ENCODE data around the gene TMEM14C. TPM values are rescaled to one million over a fixed set of nuclear protein-coding genes. Genes with fewer than 3 reads are reported as not detected.

The TMEM14C gene
- total RNA-seq, 3 donors from 2014 or later: 124 to 159 (median 134) TPM

GRCh38 chr6:10721850-10722569 lies 860 bp upstream of the TMEM14C start:
- intact Hi-C loops (cut with DNase I; ENCODE audit: low total_unique reads): no loop called here
- Histone ChIP-seq H3K27me3 (no peaks in the 10 kb centered on the region), H3K4me1 (peaks cover 10 to 19% of the 10 kb centered on the region in 2 donors)

GRCh38 chr6:10722570-10722819 lies 375 bp upstream of the TMEM14C start:
- H3K36me3 ChIP-seq: no peaks in the 10 kb centered on the region
- TF ChIP-seq POLR2AphosphoS5 (IDR thresholded peaks at IDR 0.05): no peak
- no peak for TF ChIP-seq POLR2A (IDR thresholded peaks at IDR 0.05)
- no peak for TF ChIP-seq CTCF (IDR thresholded peaks at IDR 0.05)
- no peaks in the 10 kb centered on the region for H3K9me3 ChIP-seq
- DNase-seq (ENCODE audit: low spot score in 2 of 2): no peak
- peak overlapping the region; percentile 81 to 85 for H3K27ac ChIP-seq
- H3K27me3 ChIP-seq: no peaks in the 10 kb centered on the region
- peaks cover 10 to 19% of the 10 kb centered on the region in 2 donors for H3K4me1 ChIP-seq
- intact Hi-C loops (cut with DNase I; ENCODE audit: low total_unique reads): no loop called here
- H3K4me3 ChIP-seq: peak overlapping the region; percentile 62 to 68 (median 65)

More at GRCh38 chr6:10721850-10722569, 860 bp upstream of the TMEM14C start:
- Histone ChIP-seq H3K27ac (peak overlapping the region; percentile 81 to 85), H3K9me3 (no peaks in the 10 kb centered on the region), H3K36me3 (no peaks in the 10 kb centered on the region), H3K4me3 (peak overlapping the region; percentile 62 to 68 (median 65))
- TF ChIP-seq CTCF (IDR thresholded peaks at IDR 0.05): no peak
- TF ChIP-seq POLR2A (IDR thresholded peaks at IDR 0.05): no peak
- TF ChIP-seq POLR2AphosphoS5 (IDR thresholded peaks at IDR 0.05): no peak
- DNase-seq (ENCODE audit: low spot score in 2 of 2): no peak

- Histone ChIP-seq H3K27me3 (no peaks in the 10 kb centered on the region), H3K27ac (peak overlapping the region in 1 of 2 donors; percentile 81), H3K4me3 (peak overlapping the region; percentile 62 to 68 (median 65)), H3K36me3 (no peaks in the 10 kb centered on the region), H3K9me3 (no peaks in the 10 kb centered on the region), H3K4me1 (peaks cover 10 to 19% of the 10 kb centered on the region in 2 donors)
- TF ChIP-seq POLR2AphosphoS5 (IDR thresholded peaks at IDR 0.05): no peak
- no peak for TF ChIP-seq CTCF (IDR thresholded peaks at IDR 0.05)
- no peak for TF ChIP-seq POLR2A (IDR thresholded peaks at IDR 0.05)
- no peak for DNase-seq (ENCODE audit: low spot score in 2 of 2)
- intact Hi-C loops (cut with DNase I; ENCODE audit: low total_unique reads): no loop called here
Observed at GRCh38 chr6:10723567-10723881, 654 bp downstream of the TMEM14C start.

GRCh38 chr6:10725044-10725443 lies 2.2 kb downstream of the TMEM14C start:
- H3K9me3 ChIP-seq: no peaks in the 10 kb centered on the region
- no peaks in the 10 kb centered on the region for H3K27me3 ChIP-seq
- peaks cover 10 to 19% of the 10 kb centered on the region in 2 donors for H3K4me1 ChIP-seq
- no peaks in the 10 kb centered on the region for H3K36me3 ChIP-seq
- H3K4me3 ChIP-seq: peak overlapping the region in 1 of 3 donors; percentile 68
- no peak for TF ChIP-seq POLR2AphosphoS5 (IDR thresholded peaks at IDR 0.05)
- no peak for DNase-seq (ENCODE audit: low spot score in 2 of 2)
- H3K27ac ChIP-seq: no peak overlapping the region
- intact Hi-C loops (cut with DNase I; ENCODE audit: low total_unique reads): no loop called here

GRCh38 chr6:10725716-10726115 lies 2.8 kb downstream of the TMEM14C start:
- no peak for DNase-seq (ENCODE audit: low spot score in 2 of 2)
- Histone ChIP-seq H3K4me1 (peaks cover 10 to 19% of the 10 kb centered on the region in 2 donors), H3K27me3 (no peaks in the 10 kb centered on the region), H3K4me3 (no peak overlapping the region), H3K36me3 (no peaks in the 10 kb centered on the region), H3K27ac (no peak overlapping the region), H3K9me3 (no peaks in the 10 kb centered on the region)
- intact Hi-C loops (cut with DNase I; ENCODE audit: low total_unique reads): no loop called here
- no peak for TF ChIP-seq POLR2AphosphoS5 (IDR thresholded peaks at IDR 0.05)
- no peak for TF ChIP-seq POLR2A (IDR thresholded peaks at IDR 0.05)
- TF ChIP-seq CTCF (IDR thresholded peaks at IDR 0.05): no peak

Measured in breast epithelium (tissue), 4 donors.